Measurements from ENCODE around the gene LANCL3.

DNA sequence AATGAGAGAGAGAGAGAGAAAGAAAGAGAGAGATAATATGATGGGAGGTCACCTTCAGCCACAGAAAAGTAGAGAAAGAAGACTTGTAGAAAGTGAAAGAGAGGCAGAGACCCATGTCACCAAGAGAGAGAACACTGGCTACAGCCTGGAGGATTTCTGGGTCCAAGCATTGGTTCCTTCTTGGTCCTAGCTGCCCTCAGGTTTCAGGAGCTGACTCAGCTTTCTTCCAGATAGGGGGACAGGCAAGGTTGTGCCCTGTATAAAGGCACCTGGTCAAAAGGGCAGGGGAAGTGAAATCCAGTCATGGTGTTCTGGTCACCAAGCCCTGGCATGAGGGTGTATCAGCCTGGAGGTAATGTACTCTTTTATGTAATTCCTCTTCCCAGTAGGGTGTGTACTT lies 66.6 kb downstream of the LANCL3 start:
- TF ChIP-seq CTCF (IDR thresholded peaks at IDR 0.05; ENCODE audit: insufficient read depth, low read depth, low read length) (no peak), EZH2 (IDR thresholded peaks at IDR 0.05; ENCODE audit: insufficient read depth, low read length) (no peak)
